Central memory CD8-positive, alpha-beta T cell (primary cell): ENCODE results near the gene NCAM2.
"Not testable (repeated sequence)": the region's sequence is repeated elsewhere in the genome, so short reads cannot be mapped to it uniquely, and the experiment has no call there.

Source experiments
- ATAC-seq: fragments of 150-1000 bp; cut with Tn5 transposase; replicated peaks from 2 replicates; pipeline ENCODE4 v1.10.0; 2022; ENCODE audit warnings: mild to moderate bottlenecking, moderate FRiP score, moderate number of reproducible peaks; ENCODE audit not compliant: poor library complexity, severe bottlenecking; ENCODE audit errors: extremely low read depth
- DNase-seq, 2 donors: peaks; one replicate each; pipeline ENCODE4 v3.0.0; 2021; ENCODE audit warnings: low spot score in 2 of 2
- H3K27ac Mint-ChIP-seq: one replicate; pipeline ENCODE4 v1.8.0; 2022; ENCODE audit warnings: low read depth, mild to moderate bottlenecking, moderate library complexity, mixed read lengths
- H3K27me3 Mint-ChIP-seq: one replicate; pipeline ENCODE4 v1.8.0; 2022; ENCODE audit warnings: mixed read lengths
- H3K36me3 Mint-ChIP-seq: one replicate; pipeline ENCODE4 v1.8.0; 2022; ENCODE audit warnings: mild to moderate bottlenecking, moderate library complexity, mixed read lengths; ENCODE audit not compliant: insufficient read depth
- H3K4me1 Mint-ChIP-seq: one replicate; pipeline ENCODE4 v1.8.0; 2022; ENCODE audit warnings: mixed read lengths
- H3K4me3 Mint-ChIP-seq: one replicate; pipeline ENCODE4 v1.8.0; 2022; ENCODE audit warnings: mild to moderate bottlenecking, moderate library complexity, mixed read lengths
- H3K9me3 Mint-ChIP-seq: one replicate; pipeline ENCODE4 v1.8.0; 2022; ENCODE audit warnings: mixed read lengths

NCAM2 gene

DNA sequence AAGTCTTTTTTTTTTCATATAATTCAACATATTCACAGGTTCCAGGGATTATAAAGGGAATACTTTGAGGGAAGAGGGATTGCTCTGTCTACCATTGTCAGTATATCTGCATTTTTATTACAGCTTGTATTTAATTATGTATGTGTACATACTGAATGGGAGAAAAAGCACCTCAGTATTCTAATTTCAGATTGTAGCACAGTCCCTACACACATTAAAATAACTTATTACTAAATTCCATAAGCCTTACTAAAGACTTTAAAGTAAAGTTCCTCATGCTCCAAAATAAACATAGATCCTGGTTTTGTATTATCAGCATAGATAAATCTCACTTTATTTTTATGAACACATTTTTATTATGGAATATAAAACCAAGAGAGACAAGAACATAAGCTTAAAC, 134.2 kb downstream of the NCAM2 start:
- Mint-ChIP-seq H3K9me3 (peaks cover 26% of the 10 kb centered on the region), H3K27ac (no peak overlapping the region), H3K27me3 (no peaks in the 10 kb centered on the region), H3K36me3 (peaks cover 2% of the 10 kb centered on the region), H3K4me3 (no peak overlapping the region), H3K4me1 (no peaks in the 10 kb centered on the region)
- no peak for ATAC-seq
- DNase-seq = no peak

DNA sequence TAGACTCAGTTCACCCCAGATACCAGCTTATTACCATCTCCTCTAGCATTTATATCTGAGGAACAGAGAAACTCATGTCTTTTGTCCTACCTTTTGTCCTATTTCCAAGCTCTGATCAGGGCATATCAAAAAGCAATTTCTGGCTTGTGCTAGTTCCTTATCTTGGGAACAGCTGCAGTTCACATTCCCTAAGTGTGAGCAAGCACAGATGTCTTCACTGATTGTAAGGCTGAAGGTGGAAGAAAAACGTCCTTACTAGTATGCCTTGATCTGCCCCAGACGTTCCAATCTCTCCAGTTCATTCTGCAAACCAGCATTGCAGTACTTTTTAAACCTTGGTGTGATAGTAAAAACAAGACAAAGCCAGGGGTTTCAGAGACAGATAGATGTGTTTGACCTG, 139.8 kb downstream of the NCAM2 start:
- H3K9me3 Mint-ChIP-seq = peaks cover 10% of the 10 kb centered on the region
- DNase-seq = no peak
- ATAC-seq = no peak
- no peak overlapping the region for H3K27ac Mint-ChIP-seq
- H3K36me3 Mint-ChIP-seq = peaks cover 2% of the 10 kb centered on the region
- H3K4me1 Mint-ChIP-seq = no peaks in the 10 kb centered on the region
- H3K4me3 Mint-ChIP-seq = no peak overlapping the region
- no peaks in the 10 kb centered on the region for H3K27me3 Mint-ChIP-seq

DNA sequence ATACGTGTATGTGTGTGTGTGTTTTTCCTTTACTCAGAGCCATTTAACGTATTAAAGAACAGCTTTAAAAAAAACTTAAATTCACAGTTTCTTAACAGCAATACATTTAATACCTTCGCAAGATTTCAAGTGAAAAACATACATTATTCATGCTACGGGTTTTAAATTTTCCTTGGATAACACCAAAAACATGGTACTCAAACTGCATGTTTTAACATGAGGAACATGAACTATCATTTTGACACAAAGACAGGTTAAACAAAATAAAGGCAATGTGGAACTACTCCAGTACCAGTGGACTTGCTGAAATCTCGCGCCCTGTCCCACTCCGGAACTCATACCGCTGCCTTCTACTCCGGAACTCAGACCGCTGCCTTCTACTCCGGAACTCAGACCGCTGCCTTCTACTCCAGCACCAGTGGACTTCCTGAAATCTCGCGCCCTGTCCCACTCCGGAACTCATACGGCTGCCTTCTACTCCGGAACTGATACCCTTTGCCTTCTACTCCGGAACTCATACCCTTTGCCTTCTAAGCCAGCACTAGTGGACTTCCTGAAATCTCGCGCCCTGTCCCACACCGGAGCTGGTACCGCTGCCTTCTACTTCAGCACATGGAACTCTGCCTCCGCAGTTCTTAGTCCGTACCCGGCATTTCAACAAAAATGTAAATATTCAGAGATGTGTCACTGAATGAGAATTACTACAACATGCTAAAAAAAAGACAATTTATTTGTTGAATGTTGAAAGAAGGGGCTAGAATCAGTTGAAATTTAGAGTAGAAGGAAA, 148.6 kb downstream of the NCAM2 start:
- no peaks in the 10 kb centered on the region for H3K27me3 Mint-ChIP-seq
- DNase-seq = no peak
- H3K9me3 Mint-ChIP-seq = no peaks in the 10 kb centered on the region
- no peaks in the 10 kb centered on the region for H3K4me1 Mint-ChIP-seq
- no peaks in the 10 kb centered on the region for H3K36me3 Mint-ChIP-seq
- no peak overlapping the region for H3K4me3 Mint-ChIP-seq
- H3K27ac Mint-ChIP-seq = no peak overlapping the region
- no peak for ATAC-seq

DNA sequence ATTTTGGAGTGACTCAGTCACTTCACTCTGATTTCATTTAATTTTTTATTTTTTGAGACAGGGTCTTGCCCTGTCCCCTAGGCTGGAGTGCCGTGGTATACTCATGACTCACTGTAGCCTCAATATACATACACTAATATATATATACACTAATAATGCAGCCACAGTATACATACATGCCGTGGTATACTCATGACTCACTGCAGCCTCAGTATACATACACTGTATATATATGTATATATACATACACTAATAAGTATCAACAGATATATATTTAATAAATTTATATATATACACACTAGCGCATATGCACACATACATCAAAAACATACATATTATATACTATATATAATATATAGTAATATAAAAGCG, 149.2 kb downstream of the NCAM2 start:
- H3K36me3 Mint-ChIP-seq = no peaks in the 10 kb centered on the region
- no peak for DNase-seq
- no peak overlapping the region for H3K4me3 Mint-ChIP-seq
- H3K4me1 Mint-ChIP-seq = no peaks in the 10 kb centered on the region
- H3K9me3 Mint-ChIP-seq = no peaks in the 10 kb centered on the region
- no peak for ATAC-seq
- no peak overlapping the region for H3K27ac Mint-ChIP-seq
- H3K27me3 Mint-ChIP-seq = no peaks in the 10 kb centered on the region

- DNase-seq (no peak), ATAC-seq (no peak)
- no peaks in the 10 kb centered on the region for H3K36me3 Mint-ChIP-seq
- no peaks in the 10 kb centered on the region for H3K9me3 Mint-ChIP-seq
- no peaks in the 10 kb centered on the region for H3K27me3 Mint-ChIP-seq
- no peak overlapping the region for H3K4me3 Mint-ChIP-seq
- H3K27ac Mint-ChIP-seq = no peak overlapping the region
- no peaks in the 10 kb centered on the region for H3K4me1 Mint-ChIP-seq
These were observed 149.8 kb downstream of the NCAM2 start for GRCh38 chr21:21148009-21148408.

- DNase-seq (no peak), ATAC-seq (no peak)
- Mint-ChIP-seq H3K36me3 (no peaks in the 10 kb centered on the region), H3K9me3 (peaks cover 2% of the 10 kb centered on the region), H3K4me1 (no peaks in the 10 kb centered on the region), H3K27ac (no peak overlapping the region), H3K27me3 (no peaks in the 10 kb centered on the region), H3K4me3 (no peak overlapping the region)
These were observed 150.3 kb downstream of the NCAM2 start for GRCh38 chr21:21148514-21148913.

DNA sequence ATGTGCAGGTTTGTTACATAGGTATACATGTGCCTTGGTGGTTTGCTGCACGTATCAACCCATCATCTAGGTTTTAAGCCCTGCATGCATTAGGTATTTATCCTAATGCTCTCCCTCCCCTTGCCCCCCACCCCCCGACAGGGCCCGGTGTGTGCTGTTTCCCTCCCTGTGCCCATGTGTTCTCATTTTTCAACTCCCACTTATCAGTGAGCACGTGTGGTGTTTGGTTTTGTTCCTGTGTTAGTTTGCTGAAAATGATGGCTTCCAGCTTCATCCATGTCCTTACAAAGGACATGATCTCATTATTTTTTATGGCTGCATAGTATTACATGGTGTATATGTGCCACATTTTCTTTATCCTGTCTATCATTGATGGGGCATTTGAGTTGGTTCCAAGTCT, 151.2 kb downstream of the NCAM2 start:
- not testable (repeated sequence) for H3K36me3 Mint-ChIP-seq, DNase-seq, H3K4me3 Mint-ChIP-seq, H3K4me1 Mint-ChIP-seq, H3K9me3 Mint-ChIP-seq, H3K27ac Mint-ChIP-seq, H3K27me3 Mint-ChIP-seq, ATAC-seq

DNA sequence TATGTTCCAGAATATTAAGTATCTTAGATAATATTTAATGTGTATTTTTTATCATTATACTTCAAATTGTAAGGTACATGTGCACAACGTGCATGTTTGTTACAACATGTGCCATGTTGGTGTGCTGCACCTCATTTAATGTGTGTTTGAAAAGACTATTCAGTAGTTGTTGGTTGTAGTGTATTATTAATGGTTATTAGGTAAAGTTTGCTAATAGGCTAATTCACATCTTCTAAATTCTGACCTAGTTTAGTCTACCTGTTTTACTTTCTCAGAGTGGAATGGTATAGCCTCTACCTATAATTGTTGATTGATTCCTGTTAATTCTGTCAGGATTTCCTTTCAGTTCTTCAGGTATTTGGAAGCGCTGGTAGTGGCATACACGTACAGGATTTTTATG, 153.0 kb downstream of the NCAM2 start:
- DNase-seq (no peak), ATAC-seq (no peak)
- Mint-ChIP-seq H3K27ac (no peak overlapping the region), H3K4me1 (no peaks in the 10 kb centered on the region), H3K4me3 (no peak overlapping the region), H3K9me3 (peaks cover 5% of the 10 kb centered on the region), H3K36me3 (no peaks in the 10 kb centered on the region), H3K27me3 (no peaks in the 10 kb centered on the region)

- H3K9me3 Mint-ChIP-seq = peaks cover 9% of the 10 kb centered on the region
- ATAC-seq (no peak), DNase-seq (no peak)
- H3K4me3 Mint-ChIP-seq = no peak overlapping the region
- H3K27ac Mint-ChIP-seq = no peak overlapping the region
- no peaks in the 10 kb centered on the region for H3K36me3 Mint-ChIP-seq
- H3K27me3 Mint-ChIP-seq = no peaks in the 10 kb centered on the region
- H3K4me1 Mint-ChIP-seq = no peaks in the 10 kb centered on the region
These were observed 158.2 kb downstream of the NCAM2 start for GRCh38 chr21:21156397-21156796.

DNA sequence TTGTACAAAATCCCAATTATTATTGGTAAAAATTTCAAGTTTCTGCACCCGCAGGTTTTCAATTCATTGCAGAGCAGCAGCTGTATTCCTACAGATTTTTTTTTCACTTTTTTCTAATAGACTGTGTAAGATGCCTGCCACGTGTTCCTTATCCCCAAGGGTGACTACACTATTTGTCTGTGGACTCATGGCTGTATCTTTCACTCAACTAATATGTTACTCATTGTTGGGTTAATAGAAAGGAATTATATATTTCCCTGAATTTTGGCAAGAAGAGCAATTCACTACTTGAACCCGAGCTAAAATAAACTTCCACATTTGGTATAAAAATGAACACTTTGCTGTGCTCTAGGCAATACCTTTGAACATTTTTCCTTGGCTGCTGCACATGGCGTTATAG, 158.7 kb downstream of the NCAM2 start:
- no peak for ATAC-seq
- DNase-seq = no peak
- Mint-ChIP-seq H3K36me3 (no peaks in the 10 kb centered on the region), H3K4me1 (no peaks in the 10 kb centered on the region), H3K27ac (no peak overlapping the region), H3K27me3 (no peaks in the 10 kb centered on the region), H3K9me3 (peaks cover 11% of the 10 kb centered on the region), H3K4me3 (no peak overlapping the region)

GRCh38 chr21:21158376-21158918, 160.2 kb downstream of the NCAM2 start:
- DNase-seq = no peak
- no peaks in the 10 kb centered on the region for H3K36me3 Mint-ChIP-seq
- H3K27me3 Mint-ChIP-seq = no peaks in the 10 kb centered on the region
- no peaks in the 10 kb centered on the region for H3K4me1 Mint-ChIP-seq
- peaks cover 10% of the 10 kb centered on the region for H3K9me3 Mint-ChIP-seq
- no peak overlapping the region for H3K4me3 Mint-ChIP-seq
- no peak overlapping the region for H3K27ac Mint-ChIP-seq
- no peak for ATAC-seq

DNA sequence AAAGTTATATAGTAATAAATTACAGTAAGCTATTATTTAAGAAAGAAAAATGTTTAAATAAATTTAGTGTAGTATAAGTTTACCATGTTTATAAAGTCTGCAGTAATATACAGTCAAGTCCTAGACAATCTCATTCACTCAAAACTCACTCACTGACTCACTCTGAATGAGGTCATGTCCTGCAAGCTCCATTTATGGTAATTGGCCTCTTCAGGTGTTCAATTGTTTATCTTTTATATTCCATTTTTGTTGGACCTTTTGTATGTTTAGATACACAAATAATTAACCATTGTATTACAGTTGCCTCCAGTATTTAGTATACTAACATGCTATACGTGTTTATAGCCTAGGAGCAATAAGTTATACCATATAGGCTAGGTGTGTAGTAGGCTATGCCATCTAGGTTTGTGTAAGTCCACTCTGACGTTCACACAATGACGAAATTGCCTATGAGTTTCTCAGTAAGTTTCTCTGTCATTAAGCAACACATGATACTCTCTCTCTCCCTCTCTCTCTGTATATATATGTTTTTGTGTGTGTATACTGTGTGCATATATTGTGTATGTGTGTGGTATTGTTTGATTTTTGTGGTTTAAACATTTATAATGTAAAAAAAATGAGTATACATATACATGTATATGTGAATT, 161.2 kb downstream of the NCAM2 start:
- Mint-ChIP-seq H3K36me3 (no peaks in the 10 kb centered on the region), H3K27ac (no peak overlapping the region), H3K27me3 (no peaks in the 10 kb centered on the region), H3K4me3 (no peak overlapping the region), H3K9me3 (peaks cover 6% of the 10 kb centered on the region), H3K4me1 (no peaks in the 10 kb centered on the region)
- DNase-seq (no peak), ATAC-seq (no peak)

- Mint-ChIP-seq H3K4me1 (no peaks in the 10 kb centered on the region), H3K27ac (no peak overlapping the region), H3K4me3 (no peak overlapping the region), H3K9me3 (peaks cover 6% of the 10 kb centered on the region), H3K27me3 (no peaks in the 10 kb centered on the region), H3K36me3 (no peaks in the 10 kb centered on the region)
- DNase-seq = no peak
- ATAC-seq = no peak
These were observed 164.6 kb downstream of the NCAM2 start for GRCh38 chr21:21162786-21163185.
